ENCODE data around the gene SFTPD.
A peak's percentile ranks its signal among the peaks of the same experiment; 100 is the strongest.

Gene SFTPD

GRCh38 chr10:79944428-79945395 is 4.2 kb downstream of the SFTPD start:
- no peak for DNase-seq (ENCODE audit: low read depth in 2 of 2)

GRCh38 chr10:79943871-79944270 is 5.0 kb downstream of the SFTPD start:
- DNase-seq (ENCODE audit: low read depth in 2 of 2): no peak

GRCh38 chr10:79942261-79943185 is 6.4 kb downstream of the SFTPD start:
- DNase-seq (ENCODE audit: low read depth in 2 of 2): no peak

GRCh38 chr10:79941585-79942210 is 7.2 kb downstream of the SFTPD start:
- no peak for DNase-seq (ENCODE audit: low read depth in 2 of 2)

GRCh38 chr10:79941146-79941545 is 7.8 kb downstream of the SFTPD start:
- DNase-seq (ENCODE audit: low read depth in 2 of 2): no peak

GRCh38 chr10:79940431-79940830 is 8.5 kb downstream of the SFTPD start:
- DNase-seq (ENCODE audit: low read depth in 2 of 2): no peak

GRCh38 chr10:79939969-79940368 is 8.9 kb downstream of the SFTPD start:
- DNase-seq (ENCODE audit: low read depth in 2 of 2): no peak

- no peak for DNase-seq (ENCODE audit: low read depth in 2 of 2)
Observed at GRCh38 chr10:79938728-79939406, 10.0 kb downstream of the SFTPD start.

GRCh38 chr10:79937701-79938151 is 11.2 kb downstream of the SFTPD start:
- no peak for DNase-seq (ENCODE audit: low read depth in 2 of 2)

GRCh38 chr10:79936625-79937615 is 12.0 kb downstream of the SFTPD start:
- no peak for DNase-seq (ENCODE audit: low read depth in 2 of 2)

GRCh38 chr10:79933961-79934360 is 14.9 kb downstream of the SFTPD start:
- DNase-seq (ENCODE audit: low read depth in 2 of 2): no peak

- no peak for DNase-seq (ENCODE audit: low read depth in 2 of 2)
Observed at GRCh38 chr10:79932841-79933379, 16.0 kb downstream of the SFTPD start.

- no peak for DNase-seq (ENCODE audit: low read depth in 2 of 2)
Observed at GRCh38 chr10:79932307-79932706, 16.6 kb downstream of the SFTPD start.

GRCh38 chr10:79930751-79931150 is 18.2 kb downstream of the SFTPD start:
- DNase-seq (ENCODE audit: low read depth in 2 of 2): no peak

- DNase-seq (ENCODE audit: low read depth in 2 of 2): no peak
Observed at GRCh38 chr10:79930267-79930666, 18.6 kb downstream of the SFTPD start.

- DNase-seq (ENCODE audit: low read depth in 2 of 2): peak; percentile 72 to 75
Observed at GRCh38 chr10:79929409-79929904, 19.4 kb downstream of the SFTPD start.

- no peak for DNase-seq (ENCODE audit: low read depth in 2 of 2)
Observed at GRCh38 chr10:79928028-79928583, 20.8 kb downstream of the SFTPD start.

GRCh38 chr10:79927111-79927828 is 21.6 kb downstream of the SFTPD start:
- no peak for DNase-seq (ENCODE audit: low read depth in 2 of 2)

GRCh38 chr10:79926037-79926436 is 22.9 kb downstream of the SFTPD start:
- no peak for DNase-seq (ENCODE audit: low read depth in 2 of 2)
